Measurements from ENCODE around the gene COX7A2L. TPM values are rescaled to one million over a fixed set of nuclear protein-coding genes. Genes with fewer than 3 reads are reported as not detected.

Gene COX7A2L
- total RNA-seq, 1 donor from 2014 or later, result 109 TPM

DNA sequence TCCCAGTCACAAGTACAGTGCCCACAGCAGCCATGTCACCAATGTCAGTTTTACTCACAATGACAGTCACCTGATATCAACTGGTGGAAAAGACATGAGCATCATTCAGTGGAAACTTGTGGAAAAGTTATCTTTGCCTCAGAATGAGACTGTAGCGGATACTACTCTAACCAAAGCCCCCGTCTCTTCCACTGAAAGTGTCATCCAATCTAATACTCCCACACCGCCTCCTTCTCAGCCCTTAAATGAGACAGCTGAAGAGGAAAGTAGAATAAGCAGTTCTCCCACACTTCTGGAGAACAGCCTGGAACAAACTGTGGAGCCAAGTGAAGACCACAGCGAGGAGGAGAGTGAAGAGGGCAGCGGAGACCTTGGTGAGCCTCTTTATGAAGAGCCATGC is 31.3 kb downstream of the COX7A2L start:
- Histone ChIP-seq H3K27ac (replicated peaks) (no peak overlapping the region), H3K4me1 (no peaks in the 10 kb centered on the region), H3K27me3 (ENCODE audit: low read depth) (no peaks in the 10 kb centered on the region), H3K36me3 (peaks cover 53% of the 10 kb centered on the region), H3K4me3 (no peak overlapping the region), H3K9me3 (replicated peaks) (no peaks in the 10 kb centered on the region)
- DNase-seq, result no peak
- intact Hi-C loops (cut with micrococcal nuclease), result loop anchor here (10.0 kb wide), 1 partner anchor 235 kb away; no protein-coding TSS in a partner anchor
- TF ChIP-seq, protein P1, sequence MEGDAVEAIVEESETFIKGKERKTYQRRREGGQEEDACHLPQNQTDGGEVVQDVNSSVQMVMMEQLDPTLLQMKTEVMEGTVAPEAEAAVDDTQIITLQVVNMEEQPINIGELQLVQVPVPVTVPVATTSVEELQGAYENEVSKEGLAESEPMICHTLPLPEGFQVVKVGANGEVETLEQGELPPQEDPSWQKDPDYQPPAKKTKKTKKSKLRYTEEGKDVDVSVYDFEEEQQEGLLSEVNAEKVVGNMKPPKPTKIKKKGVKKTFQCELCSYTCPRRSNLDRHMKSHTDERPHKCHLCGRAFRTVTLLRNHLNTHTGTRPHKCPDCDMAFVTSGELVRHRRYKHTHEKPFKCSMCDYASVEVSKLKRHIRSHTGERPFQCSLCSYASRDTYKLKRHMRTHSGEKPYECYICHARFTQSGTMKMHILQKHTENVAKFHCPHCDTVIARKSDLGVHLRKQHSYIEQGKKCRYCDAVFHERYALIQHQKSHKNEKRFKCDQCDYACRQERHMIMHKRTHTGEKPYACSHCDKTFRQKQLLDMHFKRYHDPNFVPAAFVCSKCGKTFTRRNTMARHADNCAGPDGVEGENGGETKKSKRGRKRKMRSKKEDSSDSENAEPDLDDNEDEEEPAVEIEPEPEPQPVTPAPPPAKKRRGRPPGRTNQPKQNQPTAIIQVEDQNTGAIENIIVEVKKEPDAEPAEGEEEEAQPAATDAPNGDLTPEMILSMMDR (IDR thresholded peaks at IDR 0.05; ENCODE audit: borderline replicate concordance), result no peak

DNA sequence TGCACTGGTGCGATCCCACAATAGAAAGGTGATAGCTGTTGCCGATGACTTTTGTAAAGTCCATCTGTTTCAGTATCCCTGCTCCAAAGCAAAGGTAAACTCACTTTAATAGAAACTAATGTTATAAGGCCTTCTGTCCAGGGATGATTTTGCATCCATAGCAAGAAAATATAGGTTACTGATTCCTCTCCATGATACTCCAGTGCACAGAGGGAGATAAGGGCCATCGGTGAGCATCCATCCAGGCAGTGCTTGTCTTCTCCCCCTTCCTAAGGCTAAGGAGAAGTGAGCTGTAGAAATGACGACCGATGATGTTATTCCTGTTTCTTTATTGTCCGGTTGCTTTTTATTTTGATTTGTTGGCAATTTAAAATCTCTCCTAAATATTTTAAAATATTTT is 32.1 kb downstream of the COX7A2L start:
- Histone ChIP-seq H3K27me3 (ENCODE audit: low read depth) (no peaks in the 10 kb centered on the region), H3K4me3 (no peak overlapping the region), H3K4me1 (no peaks in the 10 kb centered on the region), H3K36me3 (peaks cover 49% of the 10 kb centered on the region), H3K9me3 (replicated peaks) (no peaks in the 10 kb centered on the region), H3K27ac (replicated peaks) (no peak overlapping the region)
- intact Hi-C loops (cut with micrococcal nuclease), result no loop called here
- no peak for DNase-seq
- TF ChIP-seq, protein P1 (IDR thresholded peaks at IDR 0.05; ENCODE audit: borderline replicate concordance), result no peak

DNA sequence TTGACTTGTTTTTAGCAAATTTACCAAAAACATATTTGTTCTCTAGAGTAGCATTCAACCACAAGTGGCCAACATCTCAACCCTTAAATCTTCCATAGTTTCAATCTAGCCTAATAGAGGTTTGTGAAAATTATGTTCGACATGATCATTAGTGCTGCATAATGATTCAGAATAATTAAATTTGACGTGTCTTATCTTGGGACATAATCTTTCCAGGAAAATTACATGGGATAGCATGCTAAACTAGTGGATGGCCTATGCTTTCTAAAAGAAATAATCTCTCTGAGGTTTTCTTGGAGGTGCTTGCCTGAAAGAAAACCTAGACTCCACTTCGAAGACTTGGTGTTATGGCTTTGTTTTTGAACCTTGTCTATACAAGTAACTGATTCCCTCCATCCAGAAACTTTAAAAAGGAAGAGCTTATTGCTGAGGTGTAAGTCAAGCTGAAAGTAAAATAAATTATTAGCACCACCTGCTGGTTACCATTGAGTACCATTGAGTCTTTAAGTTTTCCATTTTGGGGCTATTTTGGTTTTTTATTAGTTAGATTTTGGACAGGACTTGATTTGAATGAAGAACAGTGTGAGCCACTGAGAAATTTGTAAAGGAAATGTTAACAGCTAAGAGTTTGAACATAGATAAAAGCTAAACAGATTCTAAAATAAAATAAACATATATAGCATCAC is 32.7 kb downstream of the COX7A2L start:
- intact Hi-C loops (cut with micrococcal nuclease), result no loop called here
- Histone ChIP-seq H3K4me3 (no peak overlapping the region), H3K36me3 (peaks cover 43% of the 10 kb centered on the region), H3K27ac (replicated peaks) (no peak overlapping the region), H3K4me1 (no peaks in the 10 kb centered on the region), H3K9me3 (replicated peaks) (no peaks in the 10 kb centered on the region), H3K27me3 (ENCODE audit: low read depth) (no peaks in the 10 kb centered on the region)
- TF ChIP-seq, protein P1 (IDR thresholded peaks at IDR 0.05; ENCODE audit: borderline replicate concordance), result peak; percentile 58
- no peak for DNase-seq

DNA sequence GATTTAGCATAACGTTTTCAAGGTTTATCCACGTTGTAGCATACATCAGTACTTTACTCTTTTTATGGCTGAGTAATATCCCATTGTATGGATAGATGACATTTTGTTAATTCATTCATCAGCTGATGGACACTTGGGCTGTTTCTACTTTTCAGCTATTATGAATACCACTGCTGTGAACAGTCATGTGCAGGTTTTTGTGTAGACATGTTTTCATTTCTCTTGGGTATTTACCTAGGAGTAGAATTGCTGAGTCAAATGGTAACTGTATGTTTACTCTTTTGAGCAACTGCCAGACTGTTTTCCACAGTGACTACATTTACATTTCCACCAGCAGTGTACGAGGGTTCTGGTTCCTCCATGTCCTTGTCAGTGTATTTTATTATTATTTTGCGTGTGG is 33.9 kb downstream of the COX7A2L start:
- Histone ChIP-seq H3K27me3 (ENCODE audit: low read depth) (no peaks in the 10 kb centered on the region), H3K4me3 (no peak overlapping the region), H3K9me3 (replicated peaks) (no peaks in the 10 kb centered on the region), H3K36me3 (peaks cover 31% of the 10 kb centered on the region), H3K4me1 (no peaks in the 10 kb centered on the region), H3K27ac (replicated peaks) (no peak overlapping the region)
- DNase-seq, result no peak
- intact Hi-C loops (cut with micrococcal nuclease), result no loop called here
- TF ChIP-seq, protein P1 (IDR thresholded peaks at IDR 0.05; ENCODE audit: borderline replicate concordance), result no peak

DNA sequence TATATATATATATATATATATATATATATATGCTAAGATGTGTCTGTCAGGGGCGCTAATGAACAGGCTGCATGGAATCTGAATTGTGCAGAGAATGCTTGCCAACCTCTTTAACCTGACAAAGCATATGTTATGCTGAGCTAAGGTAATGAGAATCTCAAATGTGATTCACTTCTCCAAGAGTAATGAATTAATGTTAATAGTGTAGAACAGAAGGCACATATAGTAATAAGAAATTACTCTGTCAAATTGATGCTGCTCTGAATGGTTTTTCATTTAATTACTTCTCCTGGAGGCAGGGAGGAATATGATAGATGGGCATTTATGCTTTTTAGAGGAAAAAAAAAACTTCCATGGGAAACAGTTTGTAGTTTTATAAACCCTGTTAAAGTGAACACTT is 35.4 kb downstream of the COX7A2L start:
- Histone ChIP-seq H3K4me1 (no peaks in the 10 kb centered on the region), H3K36me3 (peaks cover 28% of the 10 kb centered on the region), H3K27ac (replicated peaks) (no peak overlapping the region), H3K9me3 (replicated peaks) (no peaks in the 10 kb centered on the region), H3K4me3 (no peak overlapping the region), H3K27me3 (ENCODE audit: low read depth) (no peaks in the 10 kb centered on the region)
- intact Hi-C loops (cut with micrococcal nuclease), result no loop called here
- TF ChIP-seq, protein P1 (IDR thresholded peaks at IDR 0.05; ENCODE audit: borderline replicate concordance), result no peak
- DNase-seq, result no peak
